Mesothelial cell of epicardium (in vitro differentiated cells): Measurements from ENCODE around the gene SERPINB6. TPM values are rescaled to one million over a fixed set of nuclear protein-coding genes. Genes with fewer than 3 reads are reported as not detected.
A peak's percentile ranks its signal among the peaks of the same experiment; 100 is the strongest.
"Not testable (repeated sequence)": the region's sequence is repeated elsewhere in the genome, so short reads cannot be mapped to it uniquely, and the experiment has no call there.

Experiments
- DNase-seq, 2 experiments: peaks; one replicate each; pipeline ENCODE4 v3.0.0; 2021; ENCODE audit warnings: low spot score in 2 of 2; ENCODE audit not compliant: unreplicated experiment in 2 of 2
- H3K27ac Mint-ChIP-seq: 2 replicates; pipeline ENCODE4 v1.8.0; 2021; ENCODE audit warnings: mixed read lengths
- H3K27me3 Mint-ChIP-seq: 2 replicates; pipeline ENCODE4 v1.8.0; 2021; ENCODE audit warnings: low read depth, mixed read lengths
- H3K36me3 Mint-ChIP-seq: 2 replicates; pipeline ENCODE4 v1.8.0; 2021; ENCODE audit warnings: mixed read lengths
- H3K4me1 Mint-ChIP-seq: 2 replicates; pipeline ENCODE4 v1.8.0; 2021; ENCODE audit warnings: mixed read lengths
- H3K4me3 Mint-ChIP-seq: 2 replicates; pipeline ENCODE4 v1.8.0; 2021; ENCODE audit warnings: mild to moderate bottlenecking, moderate library complexity, mixed read lengths
- H3K9me3 Mint-ChIP-seq: 2 replicates; pipeline ENCODE4 v1.8.0; 2021; ENCODE audit warnings: mixed read lengths
- total RNA-seq: library from RNA; stranded (reverse); gene quantifications from 3 replicates; pipeline ENCODE4 v1.2.1, GENCODE V29; 2021
- TF ChIP-seq, protein P1 (sequence below): fragments of 200-600 bp; sonication (generic); IDR thresholded peaks from one replicate; pipeline ENCODE4 v1.5.0; 2021; ENCODE audit warnings: antibody characterized with exemption; ENCODE audit not compliant: unreplicated experiment

SERPINB6 gene
- total RNA-seq, 1 donor from 2014 or later: 93.4 TPM

DNA sequence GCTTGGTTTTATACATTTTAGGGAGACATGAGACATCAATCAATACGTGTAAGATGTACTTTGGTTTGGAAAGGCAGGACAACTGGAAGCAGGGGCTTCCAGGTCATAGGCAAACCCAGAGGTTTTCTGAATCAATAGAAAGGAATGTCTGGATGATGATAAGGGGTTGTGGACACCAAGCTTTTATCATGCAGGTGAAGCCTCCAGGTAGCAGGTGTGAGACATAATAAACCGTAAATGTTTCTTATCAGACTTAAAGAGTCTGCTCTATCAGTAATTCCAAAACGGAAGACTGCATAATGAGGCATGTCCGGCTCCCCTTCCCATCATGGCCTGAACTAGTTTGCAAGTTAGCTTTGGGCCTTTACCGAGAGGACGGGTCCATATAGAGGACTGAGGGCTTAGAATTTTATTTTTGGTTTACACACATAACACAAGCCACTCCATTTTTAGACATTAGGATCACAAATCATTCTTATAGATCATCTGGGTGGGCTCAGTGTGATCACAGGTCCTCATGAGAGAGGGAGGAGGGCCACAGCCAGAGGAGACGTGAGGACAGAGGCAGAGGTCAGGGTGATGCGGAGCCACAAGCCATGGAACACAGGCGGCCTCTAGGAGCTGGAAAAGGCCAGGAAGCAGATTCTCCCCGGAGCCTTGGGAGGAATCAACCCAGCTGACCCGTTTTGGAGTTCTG, 57.6 kb downstream of the SERPINB6 start:
- no peaks in the 10 kb centered on the region for H3K9me3 Mint-ChIP-seq
- peaks cover 21% of the 10 kb centered on the region for H3K4me1 Mint-ChIP-seq
- no peaks in the 10 kb centered on the region for H3K36me3 Mint-ChIP-seq
- DNase-seq: no peak
- H3K27me3 Mint-ChIP-seq: no peaks in the 10 kb centered on the region
- no peak overlapping the region for H3K27ac Mint-ChIP-seq
- TF ChIP-seq, protein P1, sequence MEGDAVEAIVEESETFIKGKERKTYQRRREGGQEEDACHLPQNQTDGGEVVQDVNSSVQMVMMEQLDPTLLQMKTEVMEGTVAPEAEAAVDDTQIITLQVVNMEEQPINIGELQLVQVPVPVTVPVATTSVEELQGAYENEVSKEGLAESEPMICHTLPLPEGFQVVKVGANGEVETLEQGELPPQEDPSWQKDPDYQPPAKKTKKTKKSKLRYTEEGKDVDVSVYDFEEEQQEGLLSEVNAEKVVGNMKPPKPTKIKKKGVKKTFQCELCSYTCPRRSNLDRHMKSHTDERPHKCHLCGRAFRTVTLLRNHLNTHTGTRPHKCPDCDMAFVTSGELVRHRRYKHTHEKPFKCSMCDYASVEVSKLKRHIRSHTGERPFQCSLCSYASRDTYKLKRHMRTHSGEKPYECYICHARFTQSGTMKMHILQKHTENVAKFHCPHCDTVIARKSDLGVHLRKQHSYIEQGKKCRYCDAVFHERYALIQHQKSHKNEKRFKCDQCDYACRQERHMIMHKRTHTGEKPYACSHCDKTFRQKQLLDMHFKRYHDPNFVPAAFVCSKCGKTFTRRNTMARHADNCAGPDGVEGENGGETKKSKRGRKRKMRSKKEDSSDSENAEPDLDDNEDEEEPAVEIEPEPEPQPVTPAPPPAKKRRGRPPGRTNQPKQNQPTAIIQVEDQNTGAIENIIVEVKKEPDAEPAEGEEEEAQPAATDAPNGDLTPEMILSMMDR: no peak
- H3K4me3 Mint-ChIP-seq: no peak overlapping the region

GRCh38 chr6:2911171-2911570, 60.2 kb downstream of the SERPINB6 start:
- H3K9me3 Mint-ChIP-seq: no peaks in the 10 kb centered on the region

DNA sequence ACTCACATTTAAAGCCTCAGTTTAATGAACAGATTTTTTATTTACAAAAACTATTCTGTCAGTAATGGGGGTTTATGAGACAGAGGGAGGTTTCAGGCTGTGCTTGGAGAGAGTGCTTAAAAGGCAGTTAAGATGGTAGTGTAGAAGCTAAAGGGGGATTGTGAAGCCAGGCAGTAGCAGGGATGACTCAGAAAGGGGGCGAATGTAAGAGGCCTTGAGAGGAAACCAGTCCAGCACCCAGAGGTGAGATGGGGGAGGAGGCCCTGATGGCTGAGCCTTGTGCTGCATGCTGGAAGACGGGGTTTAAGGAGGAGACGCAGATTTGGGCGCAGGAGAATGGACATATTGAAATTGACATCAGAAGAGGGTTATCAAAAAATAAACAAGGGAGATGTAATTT, 61.6 kb downstream of the SERPINB6 start:
- TF ChIP-seq, protein P1: no peak
- H3K27me3 Mint-ChIP-seq: no peaks in the 10 kb centered on the region
- peaks cover 30% of the 10 kb centered on the region for H3K4me1 Mint-ChIP-seq
- H3K9me3 Mint-ChIP-seq: no peaks in the 10 kb centered on the region
- DNase-seq: no peak
- no peaks in the 10 kb centered on the region for H3K36me3 Mint-ChIP-seq
- no peak overlapping the region for H3K4me3 Mint-ChIP-seq
- no peak overlapping the region for H3K27ac Mint-ChIP-seq

More at GRCh38 chr6:2911171-2911570, 60.2 kb downstream of the SERPINB6 start:
- no peak for DNase-seq
- H3K4me1 Mint-ChIP-seq: peaks cover 30% of the 10 kb centered on the region
- no peaks in the 10 kb centered on the region for H3K27me3 Mint-ChIP-seq
- TF ChIP-seq, protein P1: no peak
- H3K4me3 Mint-ChIP-seq: no peak overlapping the region
- H3K27ac Mint-ChIP-seq: peak overlapping the region; percentile 27
- no peaks in the 10 kb centered on the region for H3K36me3 Mint-ChIP-seq

- H3K4me1 Mint-ChIP-seq: peaks cover 30% of the 10 kb centered on the region
- H3K4me3 Mint-ChIP-seq, H3K27me3 Mint-ChIP-seq, H3K9me3 Mint-ChIP-seq, H3K36me3 Mint-ChIP-seq, DNase-seq: not testable (repeated sequence)
- peak overlapping the region; percentile 72 for H3K27ac Mint-ChIP-seq
Measured at GRCh38 chr6:2909051-2909606, 62.2 kb downstream of the SERPINB6 start.

GRCh38 chr6:2908516-2908915, 62.9 kb downstream of the SERPINB6 start:
- H3K36me3 Mint-ChIP-seq, H3K9me3 Mint-ChIP-seq, H3K27me3 Mint-ChIP-seq, H3K4me3 Mint-ChIP-seq, DNase-seq: not testable (repeated sequence)
- Mint-ChIP-seq H3K4me1 (peaks cover 30% of the 10 kb centered on the region), H3K27ac (peak overlapping the region; percentile 72)

GRCh38 chr6:2903411-2904185, 67.8 kb downstream of the SERPINB6 start:
- peak overlapping the region; percentile 88 for H3K4me3 Mint-ChIP-seq
- not testable (repeated sequence) for DNase-seq

GRCh38 chr6:2901645-2902502, 69.5 kb downstream of the SERPINB6 start:
- peaks cover 26% of the 10 kb centered on the region for H3K4me1 Mint-ChIP-seq
- peak overlapping the region; percentile 88 for H3K4me3 Mint-ChIP-seq
- not testable (repeated sequence) for DNase-seq, H3K9me3 Mint-ChIP-seq
- peak overlapping the region; percentile 85 for H3K27ac Mint-ChIP-seq
- peaks cover 11% of the 10 kb centered on the region for H3K27me3 Mint-ChIP-seq
- H3K36me3 Mint-ChIP-seq: peaks cover 19% of the 10 kb centered on the region

More at GRCh38 chr6:2903411-2904185, 67.8 kb downstream of the SERPINB6 start:
- peaks cover 34% of the 10 kb centered on the region for H3K4me1 Mint-ChIP-seq
- H3K9me3 Mint-ChIP-seq, H3K27ac Mint-ChIP-seq: not testable (repeated sequence)
- H3K36me3 Mint-ChIP-seq: peaks cover 11% of the 10 kb centered on the region
- H3K27me3 Mint-ChIP-seq: peaks cover 11% of the 10 kb centered on the region
